Right lobe of liver (tissue), 6 donors: ENCODE data around the gene HOXD8. TPM values are rescaled to one million over a fixed set of nuclear protein-coding genes. Genes with fewer than 3 reads are reported as not detected.
A peak's percentile ranks its signal among the peaks of the same experiment; 100 is the strongest.

Experiments used
- ATAC-seq, 4 donors: fragments of 200-7000 bp; cut with Tn5 transposase; one replicate each; pipeline ENCODE4 v1.9.1; 2020; ENCODE audit warnings: mild to moderate bottlenecking in 4 of 4, moderate library complexity in 4 of 4
- DNase-seq, 3 donors: peaks; one replicate each; pipeline ENCODE4 v3.0.0-alpha.2; 2020
- H3K27ac ChIP-seq, 3 donors: fragments of 200-600 bp; one replicate each; pipeline ENCODE4 v1.8.0; 2022
- H3K27me3 ChIP-seq, 2 donors: fragments of 200-600 bp; one replicate each; pipeline ENCODE4 v1.8.0; 2022
- H3K36me3 ChIP-seq, 4 donors: fragments of 200-600 bp; sonication (generic) in 1 of 4; one replicate each; pipeline versions ENCODE4 v1.5.1 to v1.8.0; 2017 to 2022; ENCODE audit warnings: control low read depth in 1 of 4
- H3K4me1 ChIP-seq, 4 donors: fragments of 200-600 bp; sonication (generic) in 1 of 4; one replicate each; pipeline versions ENCODE4 v1.5.1 to v1.8.0; 2017 to 2022; ENCODE audit warnings: control low read depth in 1 of 4
- H3K4me3 ChIP-seq, 3 donors: fragments of 200-600 bp; one replicate each; pipeline ENCODE4 v1.8.0; 2022
- H3K9me3 ChIP-seq, 4 donors: fragments of 200-600 bp; sonication (generic) in 1 of 4; one replicate each; pipeline versions ENCODE4 v1.5.1 to v1.8.0; 2017 to 2022; ENCODE audit warnings: control low read depth in 1 of 4
- POLR2A ChIP-seq: fragments of 450-650 bp; IDR thresholded peaks from one replicate; pipeline ENCODE4 v1.6.1; 2017; ENCODE audit warnings: antibody characterized with exemption, mild to moderate bottlenecking
- WGBS: methylation state at CpG from one replicate; pipeline ENCODE4 v1.1.6; 2018; ENCODE audit warnings: low coverage, low lambda C conversion rate; ENCODE audit not compliant: insufficient coverage; ENCODE audit errors: missing lambda C conversion rate; 5-methylcytosine and 5-hydroxymethylcytosine counted together
- intact Hi-C, 2 donors: fragments of 100-400 bp; cut with DNase I; formaldehyde crosslinking; loops; one replicate each; pipeline versions ENCODE4 v1.11.2 to v1.14.1; 2022
- total RNA-seq, 6 experiments: library from RNA; depleted of rRNA in 2 of 6; stranded (reverse); fragments of >200 nt in 2 of 6; fragmentation: NEBNext Ultra II Directional in 3 of 6; extraction: Animal tissue kit (Norgen Biotek cat#: 25700) in 3 of 6; gene quantifications; one replicate each; pipeline versions ENCODE4 v1.1.0 to v1.2.4, GENCODE V29; 2016 to 2023
- TF ChIP-seq, protein P1 (sequence below), 4 donors: fragments of 200-600 bp in 3 of 4; fragments of 450-650 bp in 1 of 4; IDR thresholded peaks; one replicate each; pipeline versions ENCODE4 v1.5.1 to v1.8.0; 2016 to 2022; ENCODE audit warnings: antibody characterized with exemption in 4 of 4, mild to moderate bottlenecking in 2 of 4
- donor health status: DM: no; HTN: yes; CAD: no.
- donor health status: DM: no; HTN: no; CAD: no.
- donor health status: DM: no; HTN: no; CAD: no.
- donor health status: DM: no; HTN: yes; CAD: no.
- donor health status: DM: no; HTN: yes; CAD: no.

HOXD8 gene
- total RNA-seq, 6 experiments from 2014 or later, result 0.74 TPM; not detected in 5

DNA sequence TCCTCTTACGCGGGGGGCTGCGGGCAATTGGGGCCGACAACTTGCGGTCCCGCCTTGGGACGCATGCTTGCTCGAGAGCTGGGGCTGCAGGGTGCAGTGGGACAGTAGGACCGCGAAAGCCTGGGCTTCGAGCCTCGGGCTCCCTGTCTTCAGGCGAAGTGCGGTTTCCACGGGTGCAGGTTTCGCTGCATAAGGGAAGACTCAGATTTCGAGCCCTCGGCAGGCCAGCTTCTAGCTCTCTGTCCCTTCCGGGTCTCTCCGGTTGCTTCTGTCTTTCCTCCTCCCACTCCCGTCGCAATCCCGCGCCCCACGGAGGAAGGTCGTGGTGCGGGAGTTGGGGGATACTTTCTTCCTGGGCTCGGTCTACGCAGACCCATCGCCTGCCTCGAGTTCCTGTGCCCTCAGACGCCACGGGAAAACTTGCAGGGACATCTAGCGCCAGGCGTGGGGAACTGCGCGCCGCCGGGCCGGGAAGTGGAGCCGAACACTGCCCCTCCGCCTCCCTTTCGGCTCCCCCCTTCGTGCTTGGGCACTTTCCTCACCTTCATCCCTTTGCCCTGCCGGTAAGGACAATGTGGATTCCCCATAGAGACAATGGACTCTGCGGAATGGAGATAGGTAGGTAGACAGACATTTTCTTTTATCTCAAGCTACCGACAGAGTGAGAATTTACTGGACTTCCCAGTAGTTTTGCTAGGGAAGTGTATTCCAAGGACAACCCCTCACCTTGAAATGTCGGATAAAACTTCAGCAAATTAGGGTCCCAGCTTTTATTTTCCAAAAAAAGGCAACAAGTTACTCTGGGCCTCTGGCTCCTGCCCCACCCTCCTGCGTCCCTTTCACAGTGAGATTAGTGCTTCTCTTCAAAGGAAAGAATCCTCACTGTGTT, 41.2 kb upstream of the HOXD8 start:
- TF ChIP-seq, protein P1, sequence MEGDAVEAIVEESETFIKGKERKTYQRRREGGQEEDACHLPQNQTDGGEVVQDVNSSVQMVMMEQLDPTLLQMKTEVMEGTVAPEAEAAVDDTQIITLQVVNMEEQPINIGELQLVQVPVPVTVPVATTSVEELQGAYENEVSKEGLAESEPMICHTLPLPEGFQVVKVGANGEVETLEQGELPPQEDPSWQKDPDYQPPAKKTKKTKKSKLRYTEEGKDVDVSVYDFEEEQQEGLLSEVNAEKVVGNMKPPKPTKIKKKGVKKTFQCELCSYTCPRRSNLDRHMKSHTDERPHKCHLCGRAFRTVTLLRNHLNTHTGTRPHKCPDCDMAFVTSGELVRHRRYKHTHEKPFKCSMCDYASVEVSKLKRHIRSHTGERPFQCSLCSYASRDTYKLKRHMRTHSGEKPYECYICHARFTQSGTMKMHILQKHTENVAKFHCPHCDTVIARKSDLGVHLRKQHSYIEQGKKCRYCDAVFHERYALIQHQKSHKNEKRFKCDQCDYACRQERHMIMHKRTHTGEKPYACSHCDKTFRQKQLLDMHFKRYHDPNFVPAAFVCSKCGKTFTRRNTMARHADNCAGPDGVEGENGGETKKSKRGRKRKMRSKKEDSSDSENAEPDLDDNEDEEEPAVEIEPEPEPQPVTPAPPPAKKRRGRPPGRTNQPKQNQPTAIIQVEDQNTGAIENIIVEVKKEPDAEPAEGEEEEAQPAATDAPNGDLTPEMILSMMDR (IDR thresholded peaks at IDR 0.05), result peak; percentile 40 to 83 (median 72)
- no peak for TF ChIP-seq POLR2A
- Histone ChIP-seq H3K4me3 (peak overlapping the region in 1 of 3 donors; percentile 22), H3K27me3 (peaks cover 37 to 71% of the 10 kb centered on the region in 2 donors), H3K4me1 (peaks cover 0 to 16% (median 4%) of the 10 kb centered on the region in 4 donors), H3K27ac (no peak overlapping the region), H3K9me3 (no peaks in the 10 kb centered on the region), H3K36me3 (no peaks in the 10 kb centered on the region)
- intact Hi-C loops, result loop anchor here in 1 of 2 donors (10.0 kb wide), 1 partner anchor 403 kb away; no protein-coding TSS in a partner anchor
- peak; percentile 86 to 94 (median 88) for ATAC-seq
- 3% methylated on average over 37 of the region's 49 CpGs for WGBS
- DNase-seq, result peak; percentile 63 to 68 (median 64)

DNA sequence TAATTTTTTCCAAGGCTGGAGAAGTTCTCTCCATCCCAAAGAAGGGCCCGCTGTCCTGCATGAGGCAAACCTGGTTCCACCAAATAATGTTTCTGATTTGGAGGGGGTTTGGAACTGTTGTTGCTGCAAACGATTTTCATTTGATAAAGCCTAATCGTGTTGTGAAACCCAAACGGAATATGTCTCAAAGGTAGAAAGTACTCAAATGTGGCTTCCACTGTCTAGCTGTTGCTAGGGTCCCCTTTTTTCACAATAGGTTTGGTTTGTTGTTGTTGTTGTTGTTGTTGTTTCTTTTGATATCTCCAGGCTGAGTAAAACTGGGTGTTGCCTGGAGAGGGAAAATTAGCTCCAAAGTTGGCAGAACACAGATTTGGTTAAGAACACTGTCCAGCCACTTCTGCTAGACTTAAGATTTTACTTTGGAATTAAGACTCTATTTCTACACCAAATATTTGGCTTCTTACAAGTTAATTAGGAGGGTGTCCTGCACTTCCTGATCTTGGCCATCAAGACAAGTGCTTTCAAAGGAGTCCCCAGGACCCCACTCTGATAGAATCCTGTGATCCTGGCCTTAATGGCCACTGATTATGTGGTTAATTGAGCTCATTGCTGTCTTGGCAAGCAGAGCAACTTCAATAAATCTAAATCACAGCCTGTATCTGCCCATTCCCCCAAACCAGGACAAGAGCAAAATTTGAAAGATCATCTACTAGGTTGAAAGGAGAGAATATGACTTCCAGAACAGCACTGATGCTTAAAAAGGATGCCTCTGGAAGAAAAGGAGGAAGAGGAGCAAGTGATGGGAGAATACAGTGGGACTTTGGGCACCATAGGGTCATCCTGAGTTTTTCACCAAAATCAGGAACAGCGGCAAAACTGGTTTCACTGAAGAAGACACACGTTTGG, 40.3 kb upstream of the HOXD8 start:
- ATAC-seq (no peak), DNase-seq (no peak)
- TF ChIP-seq, protein P1 (IDR thresholded peaks at IDR 0.05), result no peak
- no peak for TF ChIP-seq POLR2A
- 7% methylated on average over 6 of the region's 6 CpGs for WGBS
- Histone ChIP-seq H3K9me3 (no peaks in the 10 kb centered on the region), H3K4me1 (peaks cover 0 to 16% (median 4%) of the 10 kb centered on the region in 4 donors), H3K27me3 (peaks cover 40 to 70% of the 10 kb centered on the region in 2 donors), H3K36me3 (no peaks in the 10 kb centered on the region), H3K27ac (no peak overlapping the region), H3K4me3 (no peak overlapping the region)
- intact Hi-C loops, result loop anchor here in 1 of 2 donors (10.0 kb wide), 1 partner anchor 404 kb away; no protein-coding TSS in a partner anchor

DNA sequence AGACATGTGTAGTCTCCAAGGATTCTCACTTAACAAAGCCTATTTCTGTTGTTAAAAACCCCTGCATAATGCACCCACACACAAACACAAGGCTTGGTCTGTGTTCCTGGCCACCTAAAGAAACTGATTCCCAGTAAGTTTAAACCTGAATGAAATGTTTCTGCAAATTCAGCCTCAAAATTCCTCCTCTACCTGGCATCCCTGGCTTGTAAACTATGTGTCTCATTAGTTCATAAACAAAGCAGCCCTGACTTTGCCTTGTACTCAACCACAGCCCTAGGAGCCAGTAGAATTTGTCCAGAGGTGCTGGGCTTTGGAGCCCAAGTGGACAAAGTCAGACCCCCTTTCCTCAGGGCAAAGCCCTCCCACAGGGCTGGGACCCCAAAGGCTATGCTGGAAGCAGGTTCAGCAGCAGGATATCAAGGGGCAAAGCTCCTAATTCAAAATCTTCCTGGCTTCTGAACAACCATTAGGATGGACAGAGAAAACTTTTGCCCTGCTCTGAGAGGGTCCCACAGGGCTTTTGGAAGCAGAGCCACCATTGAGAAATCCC, 39.6 kb upstream of the HOXD8 start:
- TF ChIP-seq POLR2A, result no peak
- TF ChIP-seq, protein P1 (IDR thresholded peaks at IDR 0.05), result no peak
- intact Hi-C loops, result loop anchor here (10.0 kb wide), 2 partner anchors 405 to 735 kb away; no protein-coding TSS in a partner anchor
- Histone ChIP-seq H3K4me3 (no peak overlapping the region), H3K27me3 (peaks cover 40 to 74% of the 10 kb centered on the region in 2 donors), H3K36me3 (no peaks in the 10 kb centered on the region), H3K4me1 (peaks cover 0 to 16% (median 4%) of the 10 kb centered on the region in 4 donors), H3K27ac (no peak overlapping the region), H3K9me3 (no peaks in the 10 kb centered on the region)
- ATAC-seq (no peak), DNase-seq (no peak)

DNA sequence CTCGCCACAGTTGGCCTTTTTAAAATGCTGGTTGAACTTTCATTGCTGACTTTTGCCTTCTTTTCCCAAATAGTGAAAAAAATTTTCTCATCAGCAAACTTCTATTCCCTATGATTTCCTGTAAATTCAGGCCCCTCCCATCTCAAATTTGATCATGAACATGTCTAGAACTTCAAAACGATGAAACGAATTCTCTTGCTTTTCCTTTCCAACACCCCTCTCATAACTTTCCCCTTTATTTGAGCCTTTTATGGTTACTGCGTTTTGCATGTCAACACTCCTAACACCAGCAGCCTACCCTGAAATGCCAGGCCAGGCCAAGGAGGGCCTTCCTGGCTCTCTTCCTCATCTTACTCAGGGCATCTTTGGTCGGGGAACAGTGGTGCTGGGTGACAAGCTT, 38.6 kb upstream of the HOXD8 start:
- DNase-seq (no peak), ATAC-seq (no peak)
- Histone ChIP-seq H3K27me3 (peaks cover 38 to 76% of the 10 kb centered on the region in 2 donors), H3K36me3 (no peaks in the 10 kb centered on the region), H3K9me3 (no peaks in the 10 kb centered on the region), H3K4me3 (no peak overlapping the region), H3K27ac (no peak overlapping the region), H3K4me1 (peaks cover 0 to 16% (median 4%) of the 10 kb centered on the region in 4 donors)
- TF ChIP-seq, protein P1 (IDR thresholded peaks at IDR 0.05), result no peak
- no peak for TF ChIP-seq POLR2A
- 13% methylated on average over 5 of the region's 5 CpGs for WGBS
- intact Hi-C loops, result loop anchor here in 1 of 2 donors (10.0 kb wide), 1 partner anchor 736 kb away; no protein-coding TSS in a partner anchor
